ENCODE data around the gene CFTR.
"Not testable (repeated sequence)": the region's sequence is repeated elsewhere in the genome, so short reads cannot be mapped to it uniquely, and the experiment has no call there.

CFTR gene

GRCh38 chr7:117479225-117480054, at the start of gene CFTR:
Gene CFTR, plus strand, starts transcription at chr7:117480025. Its CDS starts 70 bp downstream, at chr7:117480095.
- DNase-seq = no peak

DNA sequence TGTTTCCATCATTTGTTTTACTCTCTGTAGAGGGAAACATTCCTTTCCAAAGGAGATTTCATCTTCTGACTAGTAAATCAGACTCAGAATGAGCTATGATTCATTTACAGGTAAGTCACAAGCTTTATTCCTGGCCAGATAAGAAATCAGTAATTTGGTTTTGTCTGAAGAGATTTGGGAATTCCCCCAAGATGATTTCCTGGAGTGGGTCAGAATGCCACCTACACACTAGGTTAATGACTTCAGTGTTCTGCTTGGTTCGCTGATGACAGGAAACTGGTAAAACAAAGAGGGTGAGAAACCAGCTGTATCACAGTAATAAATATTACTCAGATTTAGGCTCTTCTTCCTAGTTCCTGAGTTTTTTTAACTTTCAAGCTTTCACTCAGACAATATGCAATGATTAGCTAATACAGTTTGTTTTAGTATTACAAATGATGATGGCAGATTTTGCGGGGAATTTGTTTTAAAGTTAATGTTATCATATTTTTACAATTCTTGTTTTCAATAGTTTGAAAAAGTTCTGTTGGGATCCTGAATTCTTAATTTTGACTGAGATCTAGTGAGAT, 44.3 kb upstream of the CFTR start:
- no peak for DNase-seq

DNA sequence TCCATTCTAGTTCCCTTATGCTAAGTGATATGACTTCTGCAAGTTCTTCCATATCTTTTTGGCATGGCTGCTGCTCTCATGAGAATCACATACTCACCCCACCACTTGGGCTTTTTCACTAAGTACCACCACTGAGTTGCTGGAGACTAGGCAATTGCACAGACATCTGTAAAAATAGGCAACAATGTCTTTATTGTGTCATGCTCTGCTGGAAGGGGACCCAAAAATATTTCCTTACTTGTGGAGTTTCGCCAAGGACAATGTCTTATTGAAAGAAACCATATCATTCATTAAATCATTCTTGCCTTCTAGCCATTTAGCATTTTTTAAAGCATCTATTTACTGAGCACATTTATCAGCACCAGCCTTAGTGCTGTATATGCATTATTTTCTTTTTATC, 35.2 kb upstream of the CFTR start:
- no peak for DNase-seq

- no peak for DNase-seq
These were observed 34.6 kb upstream of the CFTR start for GRCh38 chr7:117445206-117445605.

- no peak for DNase-seq
These were observed 33.5 kb upstream of the CFTR start for GRCh38 chr7:117446220-117446815.

DNA sequence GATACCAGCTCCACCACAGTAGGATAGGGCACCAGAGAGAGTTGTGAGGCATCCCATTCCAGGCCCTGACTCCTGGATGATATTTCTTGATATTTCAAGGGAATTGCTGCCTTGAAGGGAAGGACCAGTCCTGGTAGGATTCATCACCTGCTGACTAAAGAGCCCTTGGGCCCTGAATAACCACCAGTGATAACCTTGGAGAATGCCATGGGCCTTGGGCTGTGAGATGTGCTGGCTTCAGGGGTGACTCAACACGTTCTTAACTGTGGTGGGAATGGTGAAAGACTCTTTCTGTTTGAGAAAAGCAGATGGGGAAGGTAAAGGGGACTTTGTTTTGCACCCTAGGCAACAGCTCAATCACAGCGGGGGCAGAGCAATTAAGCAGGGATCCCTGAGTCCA, 31.2 kb upstream of the CFTR start:
- no peak for DNase-seq

DNA sequence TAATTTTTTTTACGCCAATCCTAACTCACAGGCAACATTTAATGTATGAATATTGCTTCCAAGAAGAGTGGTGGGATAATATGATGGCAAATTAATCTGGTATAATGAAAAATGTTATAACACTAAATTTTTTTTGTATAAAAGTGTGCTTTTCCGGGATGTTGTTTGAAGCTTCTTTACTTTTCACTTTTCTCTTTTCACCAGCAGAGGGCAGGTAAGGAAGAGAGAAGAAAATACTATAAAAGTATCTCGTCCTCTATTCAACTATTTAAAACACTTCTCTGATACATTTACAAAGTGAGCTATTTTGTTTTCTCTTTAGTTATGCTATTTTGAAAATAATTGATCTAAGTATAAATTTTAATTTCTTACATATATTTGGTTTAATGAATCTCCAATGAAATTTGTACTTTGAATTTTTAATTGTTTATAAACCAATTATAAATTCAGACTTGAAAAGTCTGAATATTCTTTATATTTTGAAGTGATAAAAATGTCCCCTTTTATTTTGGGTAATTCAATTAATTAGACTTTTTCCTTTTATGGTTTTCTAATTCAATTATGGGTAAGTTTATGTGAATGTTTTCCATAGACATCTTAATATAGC, 20.7 kb upstream of the CFTR start:
- DNase-seq = peak; percentile 13

GRCh38 chr7:117459735-117460134, 20.1 kb upstream of the CFTR start:
- no peak for DNase-seq

GRCh38 chr7:117460815-117461214, 19.0 kb upstream of the CFTR start:
- not testable (repeated sequence) for DNase-seq

DNA sequence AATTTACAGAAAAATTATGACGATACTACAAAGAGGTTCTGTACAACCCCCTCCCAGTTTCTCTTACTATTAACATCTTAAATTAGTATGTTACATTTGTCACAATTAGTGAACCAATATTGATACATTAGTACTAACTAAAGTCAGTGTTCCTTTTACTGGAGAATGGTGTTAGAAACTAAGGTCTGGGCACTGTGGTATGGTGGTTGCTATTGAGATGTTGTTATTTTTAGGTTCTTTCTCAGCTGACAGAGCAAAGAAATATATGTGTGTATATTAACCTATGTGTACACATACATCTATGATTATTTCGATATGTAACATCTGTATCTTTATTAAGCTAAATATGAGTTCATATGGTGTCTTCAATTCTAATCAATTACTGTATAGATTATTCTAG, 11.7 kb upstream of the CFTR start:
- no peak for DNase-seq

- no peak for DNase-seq
These were observed 9.0 kb upstream of the CFTR start for GRCh38 chr7:117470777-117471176.

- no peak for DNase-seq
These were observed 7.5 kb upstream of the CFTR start for GRCh38 chr7:117472335-117472734.

DNA sequence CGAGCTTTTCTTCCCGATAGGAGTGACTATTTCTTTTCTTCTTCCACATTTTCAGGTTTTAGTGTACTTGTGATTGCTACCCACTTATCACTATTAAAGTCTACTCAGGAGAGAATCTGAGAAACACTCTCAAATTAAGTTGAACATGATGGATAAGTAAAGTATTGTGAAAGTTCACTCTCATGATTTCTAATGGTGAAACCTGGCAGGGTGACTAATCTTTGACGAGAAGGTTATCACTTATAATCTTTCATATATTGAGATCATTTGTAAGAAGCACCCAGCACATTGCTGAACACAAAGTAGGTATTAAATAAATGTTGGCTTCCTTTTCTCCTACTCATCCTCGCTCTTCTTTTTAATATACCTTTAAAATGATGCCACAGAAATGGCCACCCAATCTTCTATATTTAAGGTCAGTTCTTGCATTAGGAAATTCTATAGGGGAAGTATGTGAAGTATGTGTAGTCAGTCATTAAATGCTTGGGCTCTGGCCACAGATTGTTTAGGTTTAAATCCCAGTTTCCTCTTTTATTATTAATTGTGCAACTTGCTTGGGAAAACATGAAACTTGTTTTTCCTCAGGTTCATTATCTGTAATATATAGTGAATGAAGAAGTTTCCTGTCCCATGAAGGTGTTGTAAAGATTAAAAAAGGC, 3.1 kb upstream of the CFTR start:
- no peak for DNase-seq

GRCh38 chr7:117478836-117479224, 995 bp upstream of the CFTR start:
- DNase-seq = no peak

- no peak for DNase-seq
These were observed 184 bp downstream of the CFTR start for GRCh38 chr7:117480055-117480362.

- DNase-seq = no peak
These were observed 1.2 kb downstream of the CFTR start for GRCh38 chr7:117480978-117481377.

- no peak for DNase-seq
These were observed 5.3 kb downstream of the CFTR start for GRCh38 chr7:117485118-117485620.

GRCh38 chr7:117489016-117489415, 9.2 kb downstream of the CFTR start:
- DNase-seq = no peak

- DNase-seq = no peak
These were observed 9.6 kb downstream of the CFTR start for GRCh38 chr7:117489430-117489829.

DNA sequence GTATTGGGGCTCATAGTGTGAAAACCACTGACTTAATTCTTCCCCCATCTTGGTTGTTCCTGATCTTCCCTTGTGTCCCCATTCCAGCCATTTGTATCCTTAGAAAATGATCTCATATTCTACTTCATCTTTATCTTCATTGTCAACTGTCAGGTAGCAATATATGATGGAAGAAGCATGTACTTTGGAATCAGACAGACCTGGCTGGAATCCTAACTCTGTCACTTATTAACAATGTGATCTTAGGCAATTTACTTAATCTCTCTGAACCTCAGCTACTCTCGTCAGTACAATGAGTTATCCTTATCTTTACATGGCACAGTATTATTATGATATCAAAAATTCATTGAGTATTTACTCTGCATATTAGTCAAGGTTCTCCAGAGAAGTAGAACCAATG, 10.1 kb downstream of the CFTR start:
- no peak for DNase-seq

DNA sequence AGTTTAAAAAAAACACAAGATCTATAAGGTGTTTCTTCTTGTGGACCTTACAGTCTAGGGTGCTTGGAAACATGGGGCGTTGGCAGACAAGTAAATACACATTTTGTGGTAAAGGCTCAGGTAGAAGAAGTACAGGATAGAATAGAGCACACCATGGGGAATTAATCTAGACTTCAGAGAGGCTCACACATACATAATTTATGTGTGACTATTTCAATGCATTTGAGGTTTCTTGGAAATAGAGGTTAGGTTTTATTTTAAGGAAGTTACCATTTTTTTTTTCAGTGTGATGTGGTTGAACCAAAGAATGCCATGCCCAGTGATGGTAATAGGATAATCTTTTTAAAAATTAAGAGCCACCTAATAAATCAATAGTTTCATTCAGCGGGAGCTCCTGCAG, 12.8 kb downstream of the CFTR start:
- DNase-seq = no peak

- no peak for DNase-seq
These were observed 13.6 kb downstream of the CFTR start for GRCh38 chr7:117493460-117493859.

DNA sequence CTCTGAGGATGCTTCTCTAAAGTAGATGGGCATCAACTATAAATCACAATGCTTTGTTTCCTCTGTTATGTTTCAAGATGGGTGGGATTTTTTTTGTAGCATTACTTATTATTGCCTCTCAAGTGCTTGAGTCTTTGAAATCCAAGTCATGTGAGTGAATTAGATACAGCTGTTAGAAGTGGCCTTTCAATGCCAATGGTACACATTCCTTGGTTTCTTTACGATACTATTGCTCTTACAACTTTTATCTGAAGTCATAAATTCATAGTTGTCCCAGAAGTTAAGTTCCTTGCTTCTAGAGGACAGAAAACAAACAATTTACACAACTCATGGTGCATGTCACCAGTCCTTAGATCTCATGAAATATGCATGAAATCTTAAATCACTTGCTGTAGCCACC, 15.5 kb downstream of the CFTR start:
- DNase-seq = no peak

Data from midbrain (tissue), 1 donor.